DOHH2 (cell line): ENCODE measurements around the gene SLC9B2.

ENCODE experiments used
- H3F3A ChIP-seq: fragments of 200-600 bp; sonication (generic), shearing (Covaris generic); 2 replicates; pipeline ENCODE4 v1.6.0; 2016; ENCODE audit warnings: antibody characterized with exemption, mild to moderate bottlenecking; ENCODE audit not compliant: control insufficient read depth, insufficient read depth
- H3K27ac ChIP-seq: fragments of 200-600 bp; sonication (generic); 2 replicates; pipeline ENCODE4 v1.5.1; 2014; ENCODE audit warnings: low read depth, mild to moderate bottlenecking, low read length, moderate library complexity
- H3K27me3 ChIP-seq: fragments of 200-600 bp; sonication (generic); 2 replicates; pipeline ENCODE4 v1.6.1; 2014; ENCODE audit warnings: mild to moderate bottlenecking, low read length, mixed read lengths; ENCODE audit not compliant: control insufficient read depth
- H3K36me3 ChIP-seq: fragments of 200-600 bp; sonication (generic); 2 replicates; pipeline ENCODE4 v1.6.1; 2014; ENCODE audit warnings: mild to moderate bottlenecking, low read length, moderate library complexity, mixed read lengths; ENCODE audit not compliant: control insufficient read depth
- H3K4me1 ChIP-seq: fragments of 200-600 bp; sonication (generic); 2 replicates; pipeline ENCODE4 v1.6.1; 2014; ENCODE audit warnings: mild to moderate bottlenecking, low read length, mixed read lengths; ENCODE audit not compliant: control insufficient read depth
- H3K4me2 ChIP-seq: fragments of 200-600 bp; sonication (generic); 2 replicates; pipeline ENCODE4 v1.6.0; 2014; ENCODE audit warnings: mild to moderate bottlenecking, low read length, moderate library complexity
- H3K4me3 ChIP-seq: fragments of 200-600 bp; sonication (generic); 2 replicates; pipeline ENCODE4 v1.5.1; 2014; ENCODE audit warnings: mild to moderate bottlenecking, low read length, mixed read lengths
- H3K79me2 ChIP-seq: fragments of 200-600 bp; sonication (generic); 2 replicates; pipeline ENCODE4 v1.6.1; 2014; ENCODE audit warnings: mild to moderate bottlenecking, low read length, mixed read lengths; ENCODE audit not compliant: control insufficient read depth
- H3K9me2 ChIP-seq: fragments of 200-600 bp; sonication (generic); replicated peaks from 2 replicates; pipeline ENCODE4 v1.6.1; 2014; ENCODE audit warnings: mild to moderate bottlenecking, low read length, mixed read lengths; ENCODE audit not compliant: control insufficient read depth
- H3K9me3 ChIP-seq: fragments of 200-600 bp; sonication (generic); 2 replicates; pipeline ENCODE4 v1.6.1; 2014; ENCODE audit warnings: antibody characterized with exemption, low read length, mixed read lengths; ENCODE audit not compliant: control insufficient read depth, insufficient read depth
- H4K20me1 ChIP-seq: fragments of 200-600 bp; sonication (generic); 2 replicates; pipeline ENCODE4 v1.6.0; 2014; ENCODE audit warnings: low read depth, mild to moderate bottlenecking, antibody characterized with exemption, low read length, moderate library complexity; ENCODE audit not compliant: control insufficient read depth, insufficient read depth
- CTCF ChIP-seq: fragments of 200-600 bp; sonication (generic); IDR thresholded peaks from one replicate; pipeline ENCODE4 v1.5.1; 2014; ENCODE audit warnings: antibody characterized with exemption, mild to moderate bottlenecking, low read depth, low read length; ENCODE audit not compliant: poor library complexity, severe bottlenecking
- EZH2phosphoT487 ChIP-seq: fragments of 200-600 bp; sonication (generic); IDR thresholded peaks from 2 replicates; pipeline ENCODE4 v1.6.1; 2017; ENCODE audit warnings: borderline replicate concordance, mild to moderate bottlenecking, antibody characterized with exemption, low read length, moderate library complexity, mixed read lengths

The SLC9B2 gene

DNA sequence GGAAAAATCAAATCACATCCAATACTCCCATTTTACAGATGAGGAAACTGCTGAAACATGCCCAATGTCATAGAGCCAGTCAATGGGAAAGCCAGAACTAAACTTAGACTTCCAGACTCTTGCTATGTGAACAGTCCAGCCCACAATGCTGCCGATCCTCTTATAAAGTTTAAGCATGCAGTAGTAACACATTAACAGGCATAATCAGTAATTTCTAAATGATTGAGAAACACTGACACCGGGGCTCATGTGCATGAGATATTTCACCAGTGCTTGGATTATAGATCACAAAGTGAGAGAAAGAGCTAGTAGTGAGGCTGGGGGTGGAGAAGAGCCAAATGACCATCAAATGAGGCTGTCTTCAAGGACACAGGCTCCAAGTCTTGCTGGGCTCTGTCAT lies 20.6 kb upstream of the SLC9B2 start:
- peaks cover 10% of the 10 kb centered on the region for H3K79me2 ChIP-seq

GRCh38 chr4:103095080-103095479 lies 18.5 kb upstream of the SLC9B2 start:
- Histone ChIP-seq H3K27me3 (no peaks in the 10 kb centered on the region), H3F3A (no peaks in the 10 kb centered on the region), H3K9me2 (no peaks in the 10 kb centered on the region), H3K4me3 (no peak overlapping the region), H4K20me1 (no peaks in the 10 kb centered on the region), H3K4me2 (no peak overlapping the region), H3K27ac (no peak overlapping the region), H3K79me2 (peaks cover 10% of the 10 kb centered on the region), H3K4me1 (peaks cover 36% of the 10 kb centered on the region), H3K9me3 (no peaks in the 10 kb centered on the region), H3K36me3 (peaks cover 11% of the 10 kb centered on the region)
- TF ChIP-seq EZH2phosphoT487 (no peak), CTCF (no peak)

More for the DNA sequence above, 20.6 kb upstream of the SLC9B2 start:
- Histone ChIP-seq H3K4me2 (no peak overlapping the region), H3K9me3 (no peaks in the 10 kb centered on the region), H3K9me2 (no peaks in the 10 kb centered on the region), H3K4me1 (peaks cover 27% of the 10 kb centered on the region), H3K27ac (no peak overlapping the region), H3K4me3 (no peak overlapping the region), H3K27me3 (no peaks in the 10 kb centered on the region), H3F3A (peaks cover 6% of the 10 kb centered on the region; the same call in 1 of the 2 replicates), H4K20me1 (no peaks in the 10 kb centered on the region), H3K36me3 (no peaks in the 10 kb centered on the region; the same call in 1 of the 2 replicates)
- no peak for TF ChIP-seq CTCF
- no peak for TF ChIP-seq EZH2phosphoT487

- no peaks in the 10 kb centered on the region for H4K20me1 ChIP-seq
- H3K27me3 ChIP-seq: no peaks in the 10 kb centered on the region
- H3K9me3 ChIP-seq: no peaks in the 10 kb centered on the region
- no peak overlapping the region for H3K27ac ChIP-seq
- TF ChIP-seq CTCF: no peak
- TF ChIP-seq EZH2phosphoT487: no peak
- H3K79me2 ChIP-seq: no peaks in the 10 kb centered on the region
- no peaks in the 10 kb centered on the region for H3K9me2 ChIP-seq
- H3K36me3 ChIP-seq: peaks cover 21% of the 10 kb centered on the region
- peaks cover 22% of the 10 kb centered on the region for H3K4me1 ChIP-seq
- H3K4me2 ChIP-seq: peak overlapping the region; percentile 9; the same call in 1 of the 2 replicates
- no peak overlapping the region for H3K4me3 ChIP-seq
- no peaks in the 10 kb centered on the region for H3F3A ChIP-seq
Measured at GRCh38 chr4:103092245-103092644, 15.7 kb upstream of the SLC9B2 start.
